Neural cell (in vitro differentiated cells): ENCODE measurements around the gene DCAF15. TPM values are rescaled to one million over a fixed set of nuclear protein-coding genes. Genes with fewer than 3 reads are reported as not detected.

ENCODE experiments used
- H2AFZ ChIP-seq: fragments of 200-600, 300-800 bp; sonication (generic), shearing (Covaris generic); 2 replicates; pipeline ENCODE4 v1.6.0; 2014; ENCODE audit warnings: low read depth, mild to moderate bottlenecking, antibody characterized with exemption, low read length, moderate library complexity
- H3F3A ChIP-seq: fragments of 200-600 bp; shearing (Covaris generic); 2 replicates; pipeline ENCODE4 v1.6.1; 2016; ENCODE audit warnings: mild to moderate bottlenecking, moderate library complexity, mixed read lengths, antibody characterized with exemption, low read length; ENCODE audit not compliant: insufficient read depth, poor library complexity, severe bottlenecking
- H3K27ac ChIP-seq: fragments of 200-600, 300-800 bp; sonication (generic), shearing (Covaris generic); 2 replicates; pipeline ENCODE4 v1.5.1; 2014; ENCODE audit warnings: mild to moderate bottlenecking, low read length, moderate library complexity
- H3K27me3 ChIP-seq: fragments of 300-800, 200-600 bp; sonication (generic), shearing (Covaris generic); 2 replicates; pipeline ENCODE4 v1.6.0; 2014; ENCODE audit warnings: mild to moderate bottlenecking, low read depth, low read length, moderate library complexity; ENCODE audit not compliant: insufficient read depth
- H3K36me3 ChIP-seq: fragments of 300-800, 200-600 bp; sonication (generic), shearing (Covaris generic); 2 replicates; pipeline ENCODE4 v1.5.1; 2014; ENCODE audit warnings: mild to moderate bottlenecking, antibody characterized with exemption, low read length, moderate library complexity; ENCODE audit not compliant: insufficient read depth
- H3K4me2 ChIP-seq: fragments of 300-800, 200-600 bp; sonication (generic), shearing (Covaris generic); 2 replicates; pipeline ENCODE4 v1.6.0; 2014; ENCODE audit warnings: mild to moderate bottlenecking, low read length
- H3K4me3 ChIP-seq: fragments of 300-800, 200-600 bp; sonication (generic), shearing (Covaris generic); 2 replicates; pipeline ENCODE4 v1.5.1; 2014; ENCODE audit warnings: mild to moderate bottlenecking, low read length, moderate library complexity
- H3K79me2 ChIP-seq: fragments of 200-600 bp; shearing (Covaris generic); replicated peaks from 2 replicates; pipeline ENCODE4 v1.6.0; 2014; ENCODE audit warnings: mild to moderate bottlenecking, low read length, moderate library complexity; ENCODE audit not compliant: insufficient read depth
- H3K9ac ChIP-seq: fragments of 300-800, 200-600 bp; sonication (generic), shearing (Covaris generic); 2 replicates; pipeline ENCODE4 v1.6.1; 2016; ENCODE audit warnings: mild to moderate bottlenecking, low read length, mixed read lengths
- H3K9me2 ChIP-seq: fragments of 200-600 bp; shearing (Covaris generic); 2 replicates; pipeline ENCODE4 v1.6.1; 2016; ENCODE audit warnings: mild to moderate bottlenecking, low read length, mixed read lengths; ENCODE audit not compliant: insufficient read depth
- H3K9me3 ChIP-seq: fragments of 200-600, 300-800 bp; sonication (generic), shearing (Covaris generic); 2 replicates; pipeline ENCODE4 v1.6.1; 2016; ENCODE audit warnings: mild to moderate bottlenecking, mixed run types, low read length, moderate library complexity, mixed read lengths
- H4K20me1 ChIP-seq: fragments of 200-600 bp; shearing (Covaris generic); 2 replicates; pipeline ENCODE4 v1.6.1; 2016; ENCODE audit warnings: mild to moderate bottlenecking, mixed run types; ENCODE audit not compliant: insufficient read depth
- EP300 ChIP-seq: fragments of 450-650 bp; conservative IDR thresholded peaks from 2 replicates; pipeline ENCODE4 v1.6.1; 2014; ENCODE audit warnings: antibody characterized with exemption, mild to moderate bottlenecking, moderate library complexity; ENCODE audit not compliant: poor library complexity, severe bottlenecking
- EZH2 ChIP-seq: fragments of 200-600, 300-800 bp; shearing (Covaris generic), sonication (generic); IDR thresholded peaks from 2 replicates; pipeline ENCODE4 v1.6.1; 2014; ENCODE audit warnings: antibody characterized with exemption, low read length, borderline replicate concordance, mild to moderate bottlenecking; ENCODE audit not compliant: insufficient read depth, poor library complexity, severe bottlenecking
- MXI1 ChIP-seq: fragments of 450-650 bp; conservative IDR thresholded peaks from 2 replicates; pipeline ENCODE4 v1.6.1; 2014; ENCODE audit warnings: antibody characterized with exemption, mild to moderate bottlenecking; ENCODE audit not compliant: poor library complexity, severe bottlenecking
- POLR2AphosphoS5 ChIP-seq: IDR thresholded peaks from 2 replicates; pipeline ENCODE4 v1.6.1; 2012
- RAD21 ChIP-seq: fragments of 450-650 bp; conservative IDR thresholded peaks from 2 replicates; pipeline ENCODE4 v1.6.1; 2014; ENCODE audit warnings: antibody characterized with exemption, mild to moderate bottlenecking, moderate library complexity
- REST ChIP-seq: IDR thresholded peaks from 2 replicates; pipeline ENCODE4 v1.6.1; 2012; ENCODE audit warnings: borderline replicate concordance
- SMC3 ChIP-seq: fragments of 450-650 bp; conservative IDR thresholded peaks from 2 replicates; pipeline ENCODE4 v1.6.1; 2014; ENCODE audit warnings: antibody characterized with exemption, mild to moderate bottlenecking, moderate library complexity; ENCODE audit not compliant: poor library complexity
- TAF1 ChIP-seq: IDR thresholded peaks from 2 replicates; pipeline ENCODE4 v1.6.1; 2012; ENCODE audit warnings: low read depth
- polyA plus RNA-seq: library from polyadenylated mRNA; depleted of rRNA; stranded (reverse); fragments of >200 nt; gene quantifications from 2 replicates; pipeline ENCODE4 v1.2.3, GENCODE V29; 2014
- TF ChIP-seq, protein P1 (sequence below): fragments of 450-650 bp; IDR thresholded peaks from 2 replicates; pipeline ENCODE4 v1.5.1; 2014; ENCODE audit warnings: antibody characterized with exemption, mild to moderate bottlenecking, moderate library complexity; ENCODE audit not compliant: poor library complexity, severe bottlenecking

Gene DCAF15
- polyA plus RNA-seq, 1 donor from 2014 or later, result 39.4 TPM

DNA sequence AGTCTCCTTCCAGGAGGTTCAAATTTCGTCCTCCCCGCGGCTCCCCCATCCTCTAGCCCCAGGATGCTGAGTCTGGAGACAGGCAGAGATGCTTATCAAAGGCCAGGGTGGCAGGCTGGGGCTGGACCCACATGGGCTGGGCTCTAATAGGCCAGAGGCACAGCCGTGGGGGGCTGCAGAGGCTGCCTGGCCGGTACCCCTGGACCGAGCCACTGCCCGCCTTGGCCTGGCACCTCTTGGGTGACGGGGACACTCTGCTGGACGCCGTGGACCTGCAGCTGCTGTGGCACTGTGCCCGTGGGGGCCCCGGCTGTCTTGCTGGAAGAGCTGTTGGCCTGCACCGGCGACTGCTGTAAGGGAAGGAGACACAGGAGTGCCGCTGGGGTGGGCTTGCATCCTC lies 28.0 kb downstream of the DCAF15 start:
- Histone ChIP-seq H2AFZ (no peak overlapping the region), H3K4me2 (no peak overlapping the region), H3K79me2 (no peaks in the 10 kb centered on the region), H3K27ac (no peak overlapping the region), H3K4me3 (no peak overlapping the region), H3K36me3 (no peaks in the 10 kb centered on the region), H3K9ac (no peak overlapping the region), H3K27me3 (no peaks in the 10 kb centered on the region), H3K9me2 (no peaks in the 10 kb centered on the region), H4K20me1 (no peaks in the 10 kb centered on the region), H3F3A (no peaks in the 10 kb centered on the region), H3K9me3 (no peaks in the 10 kb centered on the region)
- TF ChIP-seq SMC3 (no peak), TAF1 (no peak), MXI1 (no peak), RAD21 (no peak), POLR2AphosphoS5 (no peak), REST (no peak), EZH2 (no peak), EP300 (no peak)
- TF ChIP-seq, protein P1, sequence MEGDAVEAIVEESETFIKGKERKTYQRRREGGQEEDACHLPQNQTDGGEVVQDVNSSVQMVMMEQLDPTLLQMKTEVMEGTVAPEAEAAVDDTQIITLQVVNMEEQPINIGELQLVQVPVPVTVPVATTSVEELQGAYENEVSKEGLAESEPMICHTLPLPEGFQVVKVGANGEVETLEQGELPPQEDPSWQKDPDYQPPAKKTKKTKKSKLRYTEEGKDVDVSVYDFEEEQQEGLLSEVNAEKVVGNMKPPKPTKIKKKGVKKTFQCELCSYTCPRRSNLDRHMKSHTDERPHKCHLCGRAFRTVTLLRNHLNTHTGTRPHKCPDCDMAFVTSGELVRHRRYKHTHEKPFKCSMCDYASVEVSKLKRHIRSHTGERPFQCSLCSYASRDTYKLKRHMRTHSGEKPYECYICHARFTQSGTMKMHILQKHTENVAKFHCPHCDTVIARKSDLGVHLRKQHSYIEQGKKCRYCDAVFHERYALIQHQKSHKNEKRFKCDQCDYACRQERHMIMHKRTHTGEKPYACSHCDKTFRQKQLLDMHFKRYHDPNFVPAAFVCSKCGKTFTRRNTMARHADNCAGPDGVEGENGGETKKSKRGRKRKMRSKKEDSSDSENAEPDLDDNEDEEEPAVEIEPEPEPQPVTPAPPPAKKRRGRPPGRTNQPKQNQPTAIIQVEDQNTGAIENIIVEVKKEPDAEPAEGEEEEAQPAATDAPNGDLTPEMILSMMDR, result no peak

GRCh38 chr19:13981021-13981420 lies 28.7 kb downstream of the DCAF15 start:
- Histone ChIP-seq H3K27ac (no peak overlapping the region), H3K9me3 (no peaks in the 10 kb centered on the region), H3K4me3 (no peak overlapping the region), H3K9me2 (no peaks in the 10 kb centered on the region), H2AFZ (no peak overlapping the region), H4K20me1 (no peaks in the 10 kb centered on the region), H3K36me3 (no peaks in the 10 kb centered on the region), H3K4me2 (no peak overlapping the region), H3K9ac (no peak overlapping the region), H3K79me2 (no peaks in the 10 kb centered on the region), H3K27me3 (no peaks in the 10 kb centered on the region), H3F3A (no peaks in the 10 kb centered on the region)
- TF ChIP-seq SMC3 (no peak), EP300 (no peak), POLR2AphosphoS5 (no peak), EZH2 (no peak), REST (no peak), TAF1 (no peak), RAD21 (no peak), MXI1 (no peak)
- TF ChIP-seq, protein P1, result no peak
